HG03025 (cell line): ENCODE measurements around the gene TUBB1.

ENCODE experiments used
- ATAC-seq: cut with Tn5 transposase; IDR thresholded peaks from one replicate; pipeline ENCODE4 v1.9.1; 2021; ENCODE audit warnings: mild to moderate bottlenecking, moderate library complexity; ENCODE audit not compliant: unreplicated experiment, low FRiP score

Gene TUBB1

GRCh38 chr20:59016795-59017492 lies 2.3 kb upstream of the TUBB1 start:
- ATAC-seq = no peak

- ATAC-seq = no peak
Measured at GRCh38 chr20:59017493-59018231, 1.6 kb upstream of the TUBB1 start.

GRCh38 chr20:59018817-59019216 lies 412 bp upstream of the TUBB1 start:
- no peak for ATAC-seq

- ATAC-seq = no peak
Measured at GRCh38 chr20:59020938-59021551, 1.8 kb downstream of the TUBB1 start.

- no peak for ATAC-seq
Measured at GRCh38 chr20:59022754-59023153, 3.5 kb downstream of the TUBB1 start.

DNA sequence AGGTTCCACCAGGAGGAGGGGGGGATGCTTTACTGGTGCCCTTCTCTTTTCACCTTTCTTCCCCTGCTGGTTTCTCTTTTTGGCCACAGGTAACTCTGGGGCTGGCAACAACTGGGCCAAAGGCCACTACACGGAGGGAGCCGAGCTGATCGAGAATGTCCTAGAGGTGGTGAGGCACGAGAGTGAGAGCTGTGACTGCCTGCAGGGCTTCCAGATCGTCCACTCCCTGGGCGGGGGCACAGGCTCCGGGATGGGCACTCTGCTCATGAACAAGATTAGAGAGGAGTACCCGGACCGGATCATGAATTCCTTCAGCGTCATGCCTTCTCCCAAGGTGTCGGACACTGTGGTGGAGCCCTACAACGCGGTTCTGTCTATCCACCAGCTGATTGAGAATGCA lies 4.4 kb downstream of the TUBB1 start:
- ATAC-seq = no peak

DNA sequence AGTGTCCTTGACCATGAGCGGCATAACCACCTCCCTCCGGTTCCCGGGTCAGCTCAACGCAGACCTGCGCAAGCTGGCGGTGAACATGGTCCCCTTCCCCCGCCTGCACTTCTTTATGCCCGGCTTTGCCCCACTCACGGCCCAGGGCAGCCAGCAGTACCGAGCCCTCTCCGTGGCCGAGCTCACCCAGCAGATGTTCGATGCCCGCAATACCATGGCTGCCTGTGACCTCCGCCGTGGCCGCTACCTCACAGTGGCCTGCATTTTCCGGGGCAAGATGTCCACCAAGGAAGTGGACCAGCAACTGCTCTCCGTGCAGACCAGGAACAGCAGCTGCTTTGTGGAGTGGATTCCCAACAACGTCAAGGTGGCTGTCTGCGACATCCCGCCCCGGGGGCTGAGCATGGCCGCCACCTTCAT lies 4.9 kb downstream of the TUBB1 start:
- ATAC-seq = no peak

DNA sequence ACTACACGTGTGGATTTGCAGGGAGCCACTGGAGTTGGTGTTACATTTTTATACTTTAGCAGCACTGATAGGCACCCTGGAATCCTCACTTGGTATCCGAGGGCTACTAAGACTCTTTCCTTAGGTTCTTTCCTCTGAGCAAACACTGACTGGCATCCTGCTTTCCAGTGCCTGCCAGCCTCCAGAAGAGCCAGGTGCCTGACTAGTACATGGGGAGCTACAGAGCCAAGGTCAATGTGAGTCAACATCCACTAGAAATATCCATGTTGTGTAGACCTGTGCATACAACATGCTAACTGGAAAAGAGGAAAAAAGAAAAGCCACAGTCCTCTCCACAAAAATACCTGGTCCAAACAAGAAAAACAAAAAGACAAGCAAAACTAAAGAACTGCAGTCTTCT lies 5.9 kb downstream of the TUBB1 start:
- no peak for ATAC-seq

- no peak for ATAC-seq
Measured at GRCh38 chr20:59025511-59025910, 6.3 kb downstream of the TUBB1 start.

DNA sequence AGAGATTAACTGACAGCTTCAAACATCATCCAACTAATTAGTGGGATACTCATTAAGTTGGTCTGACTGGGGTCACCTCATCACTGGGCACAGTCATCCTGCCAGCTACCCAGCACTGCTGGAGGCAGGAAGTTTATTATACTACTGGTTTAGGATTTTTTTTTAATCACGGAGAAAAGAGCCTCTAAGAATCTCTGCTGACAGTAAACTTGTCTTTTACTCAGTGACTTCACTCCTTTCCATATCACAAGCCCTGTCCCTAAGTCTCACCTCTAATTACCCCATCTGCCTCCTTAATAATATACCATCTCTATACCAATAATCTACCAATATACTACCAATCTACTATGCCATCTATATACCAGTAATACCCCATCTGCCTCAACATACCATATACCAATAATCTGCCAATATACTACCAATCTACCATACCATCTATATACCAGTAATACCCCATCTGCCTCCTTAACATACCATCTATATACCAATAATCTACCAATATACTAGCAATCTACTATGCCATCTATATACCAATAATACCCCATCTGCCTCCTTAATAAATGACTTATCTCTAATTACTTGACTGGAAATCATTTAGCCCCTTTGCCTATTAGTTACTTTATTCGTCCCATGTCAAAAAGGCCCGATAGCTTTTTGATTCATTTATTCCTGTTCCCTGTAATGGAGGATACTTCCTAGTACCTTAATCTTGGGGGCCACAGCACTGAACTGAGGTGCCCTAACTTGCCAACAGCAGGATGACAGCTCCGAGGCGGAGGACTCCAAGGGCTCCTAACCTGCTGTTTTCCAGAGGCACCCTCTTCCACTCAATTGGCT lies 7.9 kb downstream of the TUBB1 start:
- ATAC-seq = no peak

- no peak for ATAC-seq
Measured at GRCh38 chr20:59027741-59028320, 8.6 kb downstream of the TUBB1 start.

DNA sequence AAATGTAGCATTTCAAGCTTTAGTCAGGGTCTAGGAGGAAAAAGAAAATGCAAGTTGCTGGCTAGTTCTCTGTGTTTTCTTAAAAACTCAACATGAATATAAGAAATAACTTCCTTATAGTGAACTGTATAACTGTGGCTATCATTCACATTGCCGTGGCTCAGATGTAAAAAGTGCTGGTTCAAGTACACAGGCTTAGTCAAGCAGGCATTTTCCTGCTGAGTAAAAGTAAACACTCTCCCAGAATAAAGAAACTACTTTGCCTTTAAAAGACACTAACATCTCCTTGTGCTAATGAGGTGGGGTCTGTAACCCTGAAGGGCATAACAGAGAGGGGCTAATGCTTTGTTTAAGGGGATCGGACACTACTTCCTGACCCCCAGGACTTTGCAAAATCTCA lies 9.6 kb downstream of the TUBB1 start:
- no peak for ATAC-seq

DNA sequence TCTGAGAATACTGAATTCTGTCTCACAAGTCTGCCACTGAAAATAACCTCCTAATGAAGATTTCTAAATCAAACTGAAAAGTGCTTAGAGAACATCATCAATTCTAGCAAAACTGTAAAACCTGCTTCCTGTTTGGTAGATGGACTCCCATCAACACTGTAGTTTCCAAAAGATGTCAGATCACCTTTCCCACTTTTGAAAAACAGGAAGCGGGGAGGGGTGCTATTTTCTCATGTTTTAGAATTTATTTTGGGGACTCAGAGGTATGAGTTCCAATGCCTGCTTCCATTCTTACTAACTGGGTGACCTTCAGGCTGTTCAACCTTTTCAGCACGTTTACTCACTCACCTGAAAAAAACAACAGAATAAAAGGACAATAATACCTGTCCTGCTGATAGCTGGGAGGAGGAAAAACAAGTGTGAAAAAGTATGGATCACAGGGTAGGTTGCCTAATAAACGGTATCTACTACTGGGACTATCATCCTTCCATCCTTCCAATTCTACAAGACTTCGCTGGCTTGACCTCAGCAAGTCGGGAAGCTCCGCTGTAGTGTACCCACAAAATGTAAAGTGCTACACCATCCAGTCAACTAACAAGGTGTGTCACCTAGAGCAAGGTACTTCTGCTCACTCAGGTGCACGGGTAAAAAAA lies 11.8 kb downstream of the TUBB1 start:
- ATAC-seq = no peak

DNA sequence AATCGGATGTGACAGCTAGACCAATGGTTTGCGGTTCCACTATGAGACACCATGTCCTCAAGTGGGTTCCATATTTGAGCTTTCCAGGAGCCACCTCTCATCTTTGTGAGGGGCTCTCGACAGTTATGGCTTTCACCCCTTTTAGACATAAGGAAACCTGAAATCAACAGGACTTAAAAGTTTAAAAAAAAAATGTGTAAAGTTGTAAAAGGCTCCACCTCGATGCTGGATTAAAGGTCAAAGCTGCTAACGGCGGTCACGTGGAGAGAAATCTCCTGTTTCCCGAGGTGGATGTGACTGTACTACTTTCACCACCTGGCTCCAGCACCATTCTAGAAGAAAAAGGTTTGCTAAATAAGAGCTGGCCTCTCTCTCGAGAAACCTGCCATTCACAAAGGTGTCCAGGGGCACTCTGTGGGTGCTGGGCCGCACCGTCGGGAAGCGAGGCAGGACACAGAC lies 12.4 kb downstream of the TUBB1 start:
- ATAC-seq = peak; percentile 1

GRCh38 chr20:59032023-59032712 lies 12.9 kb downstream of the TUBB1 start, which contains the start of gene ATP5F1E:
Gene ATP5F1E, minus strand, starts transcription at chr20:59032335. Its CDS starts 84 bp downstream, at chr20:59032251.
- peak; percentile 88 for ATAC-seq

DNA sequence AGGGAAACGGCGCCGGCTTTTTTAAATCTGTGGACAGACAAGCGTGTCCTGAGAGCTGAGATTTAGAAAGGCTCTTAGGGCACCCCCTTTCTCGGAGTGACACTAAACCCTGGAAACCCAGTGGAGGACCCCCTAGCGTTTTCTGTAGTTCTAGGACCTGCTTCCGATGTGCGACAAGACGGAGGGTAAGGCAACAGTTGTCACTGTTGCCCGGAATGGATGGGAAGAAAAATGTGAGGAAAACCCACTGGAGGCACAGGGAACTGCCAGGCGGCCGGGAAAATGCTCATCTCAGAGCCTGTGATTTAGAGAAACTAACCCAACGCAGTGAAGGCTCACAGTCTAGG lies 13.5 kb downstream of the TUBB1 start:
- ATAC-seq = no peak

GRCh38 chr20:59033093-59033492 lies 13.9 kb downstream of the TUBB1 start:
- ATAC-seq = no peak

- ATAC-seq = no peak
Measured at GRCh38 chr20:59033616-59034165, 14.5 kb downstream of the TUBB1 start.

- no peak for ATAC-seq
Measured at GRCh38 chr20:59035381-59035780, 16.2 kb downstream of the TUBB1 start.
